ENCODE measurements around the gene CNNM1.
A peak's percentile ranks its signal among the peaks of the same experiment; 100 is the strongest.

The CNNM1 gene

GRCh38 chr10:99337311-99337811 lies 8.2 kb downstream of the CNNM1 start:
- no peak for FAIRE-seq

GRCh38 chr10:99337901-99338300 lies 8.7 kb downstream of the CNNM1 start:
- DNase-seq (ENCODE audit: low spot score): no peak
- FAIRE-seq: no peak

More at GRCh38 chr10:99337311-99337811, 8.2 kb downstream of the CNNM1 start:
- no peak for DNase-seq (ENCODE audit: low spot score)

DNA sequence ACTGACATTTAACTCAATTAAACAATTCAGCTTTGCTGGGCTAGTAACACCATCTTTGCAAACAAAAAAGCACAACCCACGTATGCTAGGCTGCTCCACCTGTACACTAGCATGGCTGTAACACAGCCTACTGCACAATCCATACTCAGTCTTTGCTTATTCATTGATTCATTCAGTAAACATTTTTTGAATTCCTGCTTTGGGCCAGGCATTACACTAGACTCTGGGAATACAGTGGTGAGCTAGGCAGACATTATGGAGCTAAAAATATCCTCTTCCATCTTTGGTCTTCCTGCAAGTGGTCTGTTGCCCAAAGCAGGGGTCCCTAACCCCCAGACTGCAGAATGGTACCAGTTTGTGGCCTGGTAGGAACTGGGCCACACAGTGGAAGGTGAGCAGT lies 9.9 kb downstream of the CNNM1 start:
- DNase-seq (ENCODE audit: low spot score) (peak; percentile 45), FAIRE-seq (peak; percentile 69)

DNA sequence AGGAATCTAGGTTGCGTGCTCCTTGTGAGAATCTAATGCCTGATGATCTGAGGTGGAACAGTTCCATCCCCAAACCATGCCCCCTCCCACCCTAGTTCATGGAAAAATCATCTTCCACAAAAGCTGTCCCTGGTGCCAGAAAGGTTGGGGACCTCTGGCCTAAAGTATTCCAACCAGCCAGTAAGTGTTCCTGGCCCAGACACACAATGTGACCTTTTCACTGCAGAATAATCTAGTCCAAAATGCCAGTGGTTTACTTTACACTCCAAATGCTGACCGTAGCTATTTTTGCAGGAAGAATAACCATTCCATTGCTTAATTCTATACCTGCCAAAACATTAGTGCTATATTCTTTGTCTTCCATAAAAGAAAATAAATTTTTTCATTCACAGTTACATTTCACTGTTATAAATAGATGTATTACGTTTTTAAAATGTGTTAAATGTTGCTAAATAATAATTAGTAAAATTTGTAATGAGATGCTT lies 10.4 kb downstream of the CNNM1 start:
- FAIRE-seq (no peak), DNase-seq (ENCODE audit: low spot score) (no peak)

- FAIRE-seq (no peak), DNase-seq (ENCODE audit: low spot score) (no peak)
These were observed 11.5 kb downstream of the CNNM1 start for GRCh38 chr10:99340650-99341049.

DNA sequence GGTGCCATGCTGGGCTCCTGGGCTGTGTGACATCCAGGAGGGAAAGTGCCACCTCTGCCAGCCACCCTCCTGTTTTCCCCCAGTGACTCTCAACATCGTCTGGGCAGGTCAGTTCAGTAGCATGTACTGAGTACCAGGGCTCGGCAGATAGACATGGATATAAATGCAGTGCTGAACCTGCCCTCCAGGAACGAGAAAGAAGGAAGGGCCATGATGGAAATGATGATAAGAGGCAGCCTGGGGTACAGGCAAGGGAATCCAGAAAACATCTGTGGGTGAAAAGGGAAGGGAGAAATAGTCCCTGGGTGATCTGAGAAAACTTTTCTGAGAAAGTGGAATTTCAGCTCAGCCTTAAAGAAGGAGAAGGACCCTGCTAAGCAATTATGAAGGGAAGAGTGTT lies 12.1 kb downstream of the CNNM1 start:
- no peak for DNase-seq (ENCODE audit: low spot score)
- no peak for FAIRE-seq

DNA sequence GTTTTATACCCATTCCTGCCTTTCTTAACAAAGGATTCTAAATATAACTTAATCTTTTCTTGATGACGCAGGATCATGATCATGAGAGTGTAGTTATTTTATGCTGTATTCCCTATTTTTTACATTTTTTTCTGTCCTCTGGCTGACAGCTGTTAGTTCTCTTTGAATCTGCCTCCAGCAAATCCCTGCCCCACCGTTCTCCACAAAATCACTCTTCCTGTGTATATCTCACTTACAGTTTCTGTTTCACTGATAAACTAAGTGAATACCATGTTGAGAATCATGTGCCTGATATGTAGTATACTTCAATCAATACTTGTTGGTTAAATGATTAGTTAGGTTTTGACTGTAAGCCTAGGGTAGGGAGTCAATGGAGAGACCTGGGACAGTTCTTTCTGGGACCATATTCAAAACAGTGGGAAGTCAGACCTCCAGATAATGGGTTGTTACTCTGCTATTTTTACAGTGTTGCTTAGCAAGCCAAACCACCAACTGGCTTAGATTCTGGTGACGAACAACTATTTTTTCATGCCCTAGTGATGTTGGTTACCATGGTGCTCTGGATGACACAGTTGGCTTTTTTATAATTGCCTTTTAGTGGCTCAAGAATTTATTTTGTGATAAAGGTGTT lies 12.8 kb downstream of the CNNM1 start:
- DNase-seq (ENCODE audit: low spot score): no peak

DNA sequence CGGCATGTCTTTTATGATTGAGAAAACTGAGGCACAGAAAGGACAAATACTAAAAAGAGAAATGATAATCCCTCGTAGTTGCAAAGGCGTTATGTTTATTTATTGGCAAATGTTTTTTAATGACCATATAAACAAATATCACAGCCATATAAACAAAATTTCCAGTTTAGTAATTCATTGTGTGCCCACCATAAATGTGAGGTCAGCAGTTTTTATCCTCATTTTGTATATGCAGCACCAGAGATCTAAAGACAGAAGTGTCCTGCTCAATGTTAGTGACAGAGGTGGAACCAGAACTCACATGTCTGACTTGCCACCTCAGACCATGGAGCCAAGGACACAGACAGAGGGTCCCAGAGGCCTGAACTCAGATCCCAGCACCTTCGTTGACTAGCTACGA lies 14.1 kb downstream of the CNNM1 start:
- no peak for DNase-seq (ENCODE audit: low spot score)
- no peak for FAIRE-seq

More for the DNA sequence above, 12.8 kb downstream of the CNNM1 start:
- no peak for FAIRE-seq

- FAIRE-seq (peak; percentile 37), DNase-seq (ENCODE audit: low spot score) (no peak)
These were observed 15.6 kb downstream of the CNNM1 start for GRCh38 chr10:99344715-99345114.

DNA sequence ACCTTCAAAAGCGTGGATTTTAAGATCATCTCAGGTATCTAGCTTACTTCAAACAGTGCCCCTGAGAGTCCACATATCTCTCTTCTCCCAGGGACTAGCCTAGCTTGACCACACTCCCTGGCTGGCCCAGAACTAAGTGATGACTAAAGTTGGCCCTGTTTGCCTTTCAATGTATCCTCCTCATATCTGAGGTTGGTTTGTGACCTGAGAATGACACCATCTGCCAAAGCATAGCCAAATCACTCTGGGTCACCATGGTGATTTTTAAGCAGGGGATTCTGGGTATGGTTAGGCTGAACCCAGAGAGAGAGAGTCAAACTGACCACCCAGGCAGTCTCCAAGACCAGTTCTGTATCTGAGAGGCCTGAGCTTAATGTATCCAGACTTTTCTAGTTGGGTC lies 16.2 kb downstream of the CNNM1 start:
- peak; percentile 71 for FAIRE-seq

GRCh38 chr10:99346247-99346646 lies 17.1 kb downstream of the CNNM1 start:
- FAIRE-seq: no peak
- peak; percentile 54 for DNase-seq (ENCODE audit: low spot score)

More for the DNA sequence above, 16.2 kb downstream of the CNNM1 start:
- peak; percentile 41 for DNase-seq (ENCODE audit: low spot score)

- FAIRE-seq (no peak), DNase-seq (ENCODE audit: low spot score) (no peak)
These were observed 18.5 kb downstream of the CNNM1 start for GRCh38 chr10:99347672-99348071.

GRCh38 chr10:99353182-99353581 lies 24.0 kb downstream of the CNNM1 start:
- DNase-seq (ENCODE audit: low spot score) (no peak), FAIRE-seq (no peak)

- FAIRE-seq: no peak
- no peak for DNase-seq (ENCODE audit: low spot score)
These were observed 28.5 kb downstream of the CNNM1 start for GRCh38 chr10:99357691-99358090.

GRCh38 chr10:99358101-99358500 lies 28.9 kb downstream of the CNNM1 start:
- no peak for FAIRE-seq

GRCh38 chr10:99360934-99361333 lies 31.8 kb downstream of the CNNM1 start:
- FAIRE-seq (peak; percentile 72), DNase-seq (ENCODE audit: low spot score) (no peak)

More at GRCh38 chr10:99358101-99358500, 28.9 kb downstream of the CNNM1 start:
- no peak for DNase-seq (ENCODE audit: low spot score)

- FAIRE-seq (no peak), DNase-seq (ENCODE audit: low spot score) (no peak)
These were observed 35.0 kb downstream of the CNNM1 start for GRCh38 chr10:99364125-99364524.

- peak; percentile 74 for FAIRE-seq
- no peak for DNase-seq (ENCODE audit: low spot score)
These were observed 36.2 kb downstream of the CNNM1 start for GRCh38 chr10:99365311-99365710.

GRCh38 chr10:99365736-99366135 lies 36.6 kb downstream of the CNNM1 start:
- FAIRE-seq: no peak
- DNase-seq (ENCODE audit: low spot score): no peak

GRCh38 chr10:99366666-99367065 lies 37.5 kb downstream of the CNNM1 start:
- FAIRE-seq (no peak), DNase-seq (ENCODE audit: low spot score) (no peak)

GRCh38 chr10:99368646-99369045 lies 39.5 kb downstream of the CNNM1 start:
- FAIRE-seq (peak; percentile 78), DNase-seq (ENCODE audit: low spot score) (no peak)

- no peak for FAIRE-seq
- no peak for DNase-seq (ENCODE audit: low spot score)
These were observed 40.0 kb downstream of the CNNM1 start for GRCh38 chr10:99369126-99369525.

DNA sequence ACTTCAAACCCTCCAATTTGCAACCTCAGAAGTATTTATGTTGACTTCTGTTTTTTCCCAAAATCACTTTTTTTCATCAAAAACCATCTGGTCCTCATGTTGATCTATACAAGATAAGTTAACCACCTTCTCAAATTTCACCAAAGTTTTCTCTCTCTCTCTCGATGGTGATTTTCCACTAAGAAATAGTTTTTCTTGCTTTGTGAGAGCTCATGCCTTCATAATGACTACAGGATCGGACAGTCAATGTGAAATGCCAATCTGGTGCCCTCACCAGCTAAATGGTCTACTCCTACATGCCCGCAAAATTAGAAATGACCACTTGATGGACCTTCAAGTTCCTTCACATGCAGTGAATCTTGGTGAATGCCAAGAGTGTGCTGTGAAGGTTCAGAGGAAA lies 40.4 kb downstream of the CNNM1 start:
- FAIRE-seq: no peak

More for the DNA sequence above, 40.4 kb downstream of the CNNM1 start:
- no peak for DNase-seq (ENCODE audit: low spot score)
